Measurements from ENCODE around the gene ZNF3. TPM values are rescaled to one million over a fixed set of nuclear protein-coding genes. Genes with fewer than 3 reads are reported as not detected.

Gene ZNF3
- total RNA-seq, 1 experiment from 2014 or later = 21.3 TPM

DNA sequence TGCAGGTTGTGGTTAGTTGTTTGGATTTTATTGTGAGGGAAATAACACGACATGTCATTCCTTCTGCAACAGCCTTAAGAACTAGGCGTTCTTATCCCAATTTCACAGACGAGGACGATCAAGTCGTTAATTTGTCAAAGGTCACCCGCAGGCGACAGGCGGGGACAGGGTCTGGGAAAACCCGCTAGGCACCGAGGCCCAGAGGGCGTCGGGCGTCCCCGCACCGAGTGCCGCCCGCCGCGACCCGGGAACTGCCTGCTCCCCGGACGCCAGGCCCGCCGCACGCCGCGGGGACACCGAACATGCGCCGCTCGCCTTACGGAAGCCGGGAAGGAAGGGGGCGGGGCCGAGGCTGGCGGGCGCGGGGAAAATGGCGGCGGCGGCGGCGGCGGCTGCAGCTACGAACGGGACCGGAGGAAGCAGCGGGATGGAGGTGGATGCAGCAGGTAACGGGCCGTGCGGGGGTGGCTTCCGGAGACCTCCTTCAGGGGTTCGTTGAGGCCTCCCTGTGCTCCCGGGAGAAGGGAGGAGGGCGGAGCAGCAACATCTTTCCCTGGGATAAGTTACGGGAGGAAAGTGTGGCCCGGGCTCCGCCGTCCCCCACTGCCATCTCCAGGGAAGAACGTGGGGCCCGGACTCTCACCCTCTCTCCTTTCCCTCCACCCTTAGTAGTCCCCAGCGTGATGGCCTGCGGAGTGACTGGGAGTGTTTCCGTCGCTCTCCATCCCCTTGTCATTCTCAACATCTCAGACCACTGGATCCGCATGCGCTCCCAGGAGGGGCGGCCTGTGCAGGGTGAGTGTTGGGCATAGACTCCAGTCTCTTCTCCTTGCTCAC lies 7.3 kb upstream of the ZNF3 start, which contains the start of gene COPS6:
Gene COPS6, plus strand, starts transcription at position 349 of the 837 bp plus-strand sequence. Its CDS starts 22 bp downstream, at position 371.
- DNase-seq (ENCODE audit: low read depth) = peak; percentile 62

DNA sequence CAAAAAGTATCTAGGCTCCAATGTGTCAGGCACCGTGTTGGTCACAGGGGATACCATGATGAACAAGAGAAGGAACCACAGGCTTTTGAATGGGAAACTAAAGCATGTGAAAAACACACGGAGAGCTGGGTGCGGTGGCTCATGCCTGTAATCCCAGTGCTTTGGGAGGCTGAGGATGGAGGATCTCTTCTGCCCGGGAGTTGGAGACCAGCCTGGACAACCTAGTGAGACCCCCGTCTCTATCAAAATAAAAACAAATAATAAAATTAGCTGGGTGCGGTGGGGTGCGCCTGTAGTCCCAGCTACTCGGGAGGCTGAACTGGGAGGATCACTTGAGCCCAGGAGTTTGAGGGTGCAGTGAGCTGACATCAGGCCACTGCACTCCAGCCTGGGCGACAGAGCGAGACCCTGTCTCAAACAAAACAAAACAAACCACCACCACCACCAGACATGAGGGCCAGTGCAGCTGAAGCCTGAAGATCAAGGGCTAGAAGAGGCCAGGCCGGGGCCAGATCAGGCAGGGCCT lies 6.6 kb upstream of the ZNF3 start:
- no peak for DNase-seq (ENCODE audit: low read depth)

DNA sequence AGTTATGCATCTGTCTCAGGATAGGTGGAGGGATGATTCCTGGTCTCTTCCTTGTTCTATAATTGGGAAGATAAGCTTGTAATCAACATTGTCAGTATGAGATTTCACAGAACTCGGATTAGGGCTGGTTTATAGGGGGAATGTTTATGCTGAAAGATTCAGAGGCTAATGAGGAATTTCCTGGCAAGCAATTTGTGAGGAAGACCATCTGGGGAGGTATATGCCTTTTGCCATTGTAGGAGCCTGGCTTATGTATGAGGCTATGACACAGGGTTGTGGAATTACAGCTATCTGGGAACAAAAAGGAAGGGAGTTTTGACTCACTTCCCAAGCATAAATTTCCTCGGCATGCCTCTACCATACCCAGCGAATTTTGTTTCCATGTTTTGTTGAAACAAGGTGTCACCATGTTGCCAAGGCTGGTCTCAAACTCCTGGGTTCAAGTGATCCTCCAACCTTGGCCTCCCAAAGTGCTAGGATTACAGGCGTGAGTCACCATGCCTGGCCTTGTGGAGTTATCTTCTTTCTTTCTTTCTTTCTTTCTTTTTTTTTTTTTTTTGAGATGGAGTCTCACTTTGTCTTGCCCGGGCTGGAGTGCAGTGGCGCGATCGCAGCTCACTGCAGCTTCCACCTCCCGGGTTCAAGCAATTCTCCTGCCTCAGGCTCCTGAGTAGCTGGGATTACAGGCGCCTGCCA lies 5.7 kb upstream of the ZNF3 start:
- DNase-seq (ENCODE audit: low read depth) = peak; percentile 97

DNA sequence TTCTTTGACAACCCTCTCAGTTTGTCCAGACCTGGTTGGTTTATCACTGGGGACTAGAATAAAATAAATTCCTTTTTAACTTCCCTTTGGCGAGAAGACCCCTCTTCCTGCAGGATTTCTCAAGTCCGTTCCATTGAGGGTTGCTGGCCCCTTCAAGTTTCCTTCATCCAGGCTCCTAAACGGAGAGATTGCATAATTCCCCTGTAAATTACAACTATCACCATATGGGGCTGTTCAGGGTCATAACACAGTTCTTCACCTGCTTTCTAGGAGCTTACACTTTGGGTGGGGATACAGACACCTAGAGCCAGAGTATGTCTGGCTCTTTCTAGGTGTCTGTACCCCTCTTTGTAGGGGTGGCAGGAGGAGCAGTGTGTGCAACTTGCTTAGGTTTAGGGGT lies 4.0 kb upstream of the ZNF3 start:
- no peak for DNase-seq (ENCODE audit: low read depth)

DNA sequence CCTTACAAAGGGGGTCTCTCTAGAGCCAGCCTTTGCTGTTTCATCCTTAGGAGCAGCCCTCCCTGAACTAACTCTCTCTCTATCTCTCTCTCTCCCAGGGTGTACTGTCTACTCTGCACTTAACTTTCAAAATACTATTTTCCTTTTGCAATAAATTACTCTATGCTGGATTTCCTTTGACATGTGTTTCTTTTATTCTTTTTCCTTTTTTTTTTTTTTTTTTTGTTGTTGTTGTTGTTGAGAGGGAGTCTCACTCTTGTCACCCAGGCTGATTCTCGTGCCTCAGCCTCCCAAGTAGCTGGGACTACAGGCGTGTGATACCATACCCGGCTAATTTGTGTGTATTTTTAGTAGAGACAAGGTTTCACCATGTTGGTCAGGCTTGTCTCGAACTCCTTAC lies 1.5 kb upstream of the ZNF3 start:
- DNase-seq (ENCODE audit: low read depth) = no peak

DNA sequence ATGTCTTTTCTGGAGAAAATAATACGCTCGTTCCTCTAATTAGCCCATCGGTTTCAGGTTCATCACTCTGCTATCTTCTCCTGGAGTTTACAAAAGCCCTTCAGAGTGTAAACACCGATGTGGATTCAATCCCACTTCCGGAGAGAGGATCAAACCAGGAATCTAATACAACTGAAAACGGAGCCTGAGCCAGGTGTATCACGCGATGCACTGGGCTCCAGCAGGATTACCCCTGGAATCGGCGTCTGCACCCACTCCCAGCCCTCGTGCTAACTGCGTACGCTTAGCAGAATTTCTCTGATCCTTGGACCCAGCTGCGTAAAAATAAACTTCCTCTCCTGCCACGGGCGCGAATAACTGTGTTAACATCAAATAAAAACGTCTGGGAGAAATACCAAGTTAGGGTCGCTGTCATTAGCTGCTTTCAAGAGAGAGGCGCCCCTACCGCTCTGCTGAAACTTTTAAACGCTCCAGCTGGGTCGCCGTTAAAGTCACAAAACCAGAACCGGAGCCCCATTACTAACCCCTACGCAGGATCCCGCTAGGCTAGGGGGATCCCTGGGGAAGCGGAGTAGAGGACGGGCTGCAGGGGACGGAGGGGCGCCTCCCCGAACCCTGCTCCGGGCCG lies 502 bp downstream of the ZNF3 start:
- no peak for DNase-seq (ENCODE audit: low read depth)

DNA sequence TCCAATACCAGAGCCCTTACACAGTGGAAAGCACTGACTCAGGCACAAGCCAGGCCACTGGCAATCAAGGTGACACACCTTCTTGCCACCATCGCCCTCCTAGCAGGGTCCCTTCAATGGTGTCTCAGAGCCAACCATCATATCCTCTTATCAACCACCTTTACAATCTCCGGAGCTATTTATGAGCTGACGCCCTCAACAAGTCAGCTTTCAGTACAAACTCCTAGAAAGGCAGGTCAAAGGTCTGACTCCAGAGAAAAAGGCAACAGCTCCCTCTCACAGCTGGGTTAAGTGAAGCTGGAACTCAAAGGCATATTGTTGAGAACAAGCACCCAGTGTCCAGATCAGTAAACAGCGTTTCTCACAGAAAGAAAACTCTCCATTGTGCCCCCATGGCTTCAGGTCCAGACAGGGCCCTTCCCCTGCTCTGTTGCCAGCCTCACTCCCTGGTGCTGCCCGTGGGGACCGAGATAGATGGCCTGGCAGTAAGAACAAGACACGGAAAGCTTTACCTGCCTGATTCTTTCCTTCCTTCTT lies 2.4 kb downstream of the ZNF3 start:
- no peak for DNase-seq (ENCODE audit: low read depth)

DNA sequence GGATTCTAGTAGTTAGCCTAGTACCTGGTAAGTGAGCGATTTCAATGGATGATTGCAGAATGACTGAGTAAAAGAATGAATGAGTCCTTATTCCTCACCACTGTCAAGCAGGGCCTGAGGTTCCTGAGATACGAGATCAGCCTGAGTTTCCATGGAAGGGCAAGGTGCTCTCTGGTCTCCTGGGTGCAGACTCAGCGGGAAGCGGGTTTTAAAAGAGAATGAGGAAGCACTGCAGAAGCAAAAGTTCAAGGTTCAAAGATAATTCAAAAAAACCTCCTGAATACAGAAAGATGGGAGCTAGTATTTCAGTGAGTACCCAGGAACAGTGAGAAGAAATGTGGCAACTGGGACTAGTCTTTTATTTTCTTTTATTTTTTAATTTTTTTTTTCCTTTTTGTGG lies 4.3 kb downstream of the ZNF3 start:
- no peak for DNase-seq (ENCODE audit: low read depth)

DNA sequence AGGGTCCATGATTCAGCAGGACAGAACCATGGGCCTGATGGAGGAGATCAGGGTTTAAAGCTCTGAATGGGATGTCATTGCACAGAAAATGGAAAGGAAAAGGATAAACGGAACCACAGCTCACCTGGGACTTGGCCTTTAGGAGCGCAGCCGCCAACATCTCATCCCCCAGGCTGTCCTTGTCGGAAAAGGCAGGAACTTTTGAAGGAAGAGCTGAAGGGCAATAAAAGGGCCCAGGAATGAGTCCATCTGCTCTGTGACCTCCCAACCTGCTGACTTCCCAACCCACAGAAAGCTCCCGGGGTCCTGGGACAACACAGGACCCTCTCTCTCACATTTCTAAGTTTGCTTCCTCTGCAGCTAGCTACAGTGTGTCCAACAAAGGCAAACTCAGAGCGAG lies 6.1 kb downstream of the ZNF3 start:
- DNase-seq (ENCODE audit: low read depth) = no peak

DNA sequence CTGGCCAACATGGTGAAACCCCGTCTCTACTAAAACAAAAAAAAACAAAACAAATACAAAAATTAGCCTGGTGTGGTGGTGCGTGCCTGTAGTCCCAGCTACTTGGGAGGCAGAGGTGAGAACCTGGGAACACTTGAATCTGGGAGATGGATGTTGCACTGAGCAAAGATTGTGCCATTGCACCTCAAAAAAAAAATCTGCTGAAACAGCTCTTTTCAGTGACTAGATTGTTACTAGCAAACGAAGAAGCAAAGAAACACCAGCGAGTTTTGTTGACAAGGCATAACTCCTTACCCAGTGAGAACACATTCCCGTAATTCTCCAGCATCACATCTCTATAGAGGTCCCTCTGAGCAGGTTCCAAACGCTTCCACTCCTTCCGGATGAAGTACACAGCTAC lies 6.7 kb downstream of the ZNF3 start:
- no peak for DNase-seq (ENCODE audit: low read depth)

DNA sequence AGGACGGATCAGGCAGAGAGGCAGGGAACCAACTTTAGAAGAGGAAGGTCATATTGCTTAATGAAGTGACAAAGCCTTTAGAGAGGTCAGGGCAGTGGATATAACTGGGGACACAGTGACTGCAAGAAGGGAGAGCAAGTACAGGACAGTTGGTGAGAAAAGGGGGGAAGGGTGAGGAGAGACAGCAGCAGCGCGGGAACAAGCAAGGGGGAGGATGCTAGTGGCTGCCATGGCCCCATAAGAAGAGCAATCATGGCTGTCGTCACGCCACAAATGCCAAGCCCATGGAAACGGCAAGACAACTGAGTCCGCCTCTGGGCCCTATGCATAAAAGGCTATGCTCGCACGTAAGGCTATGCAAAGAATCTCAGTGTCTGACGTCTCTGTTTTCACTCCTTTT lies 9.1 kb downstream of the ZNF3 start:
- DNase-seq (ENCODE audit: low read depth) = no peak

DNA sequence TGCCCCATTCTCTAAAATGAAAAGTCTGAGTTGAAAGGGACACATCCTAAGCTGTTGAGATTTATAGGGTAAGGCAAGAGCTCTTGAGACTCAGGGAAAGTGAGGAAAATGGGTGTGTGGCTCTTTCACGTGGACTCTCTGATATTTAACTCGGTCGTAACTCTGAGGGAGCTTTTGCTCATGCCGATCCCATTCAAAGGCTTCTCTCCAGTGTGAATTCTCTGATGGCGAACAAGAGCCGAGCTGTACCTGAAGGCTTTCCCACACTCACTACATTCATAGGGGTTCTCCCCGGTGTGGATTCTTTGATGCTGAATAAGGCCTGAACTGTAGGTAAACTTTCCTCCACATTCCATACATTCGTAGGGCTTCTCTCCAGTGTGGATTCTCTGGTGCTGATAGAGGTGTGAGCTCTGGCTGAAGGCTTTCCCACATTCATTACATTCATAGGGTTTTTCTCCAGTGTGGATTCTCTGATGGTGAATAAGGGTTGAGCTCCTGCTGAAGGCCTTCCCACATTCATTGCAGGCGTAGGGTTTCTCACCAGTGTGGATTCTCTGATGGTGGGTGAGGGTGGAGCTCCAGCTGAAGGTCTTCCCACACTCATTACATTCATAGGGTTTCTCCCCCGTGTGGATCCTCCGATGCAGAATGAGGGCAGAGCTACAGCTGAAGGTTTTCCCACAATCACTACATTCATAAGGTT lies 10.4 kb downstream of the ZNF3 start:
- no peak for DNase-seq (ENCODE audit: low read depth)

DNA sequence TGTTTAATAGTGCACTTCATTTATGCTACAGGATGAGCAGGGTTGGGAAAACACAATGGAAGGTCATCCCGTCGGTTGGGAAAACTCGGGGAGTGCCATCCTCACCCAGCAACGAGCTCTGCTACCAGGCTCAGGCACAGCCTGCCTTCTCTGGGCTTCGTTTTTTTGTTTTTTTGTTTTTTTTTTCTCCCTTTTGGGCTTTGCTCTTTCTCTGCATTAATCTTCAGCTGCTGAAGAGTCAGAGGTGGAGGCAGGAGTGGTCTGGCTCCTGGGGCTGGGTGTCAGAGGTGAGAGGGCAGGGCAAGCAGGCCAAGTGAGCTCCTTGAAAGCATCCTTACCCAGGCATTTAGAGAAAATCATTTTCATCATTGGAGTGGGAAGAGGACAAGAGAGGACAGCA lies 11.5 kb downstream of the ZNF3 start:
- no peak for DNase-seq (ENCODE audit: low read depth)

DNA sequence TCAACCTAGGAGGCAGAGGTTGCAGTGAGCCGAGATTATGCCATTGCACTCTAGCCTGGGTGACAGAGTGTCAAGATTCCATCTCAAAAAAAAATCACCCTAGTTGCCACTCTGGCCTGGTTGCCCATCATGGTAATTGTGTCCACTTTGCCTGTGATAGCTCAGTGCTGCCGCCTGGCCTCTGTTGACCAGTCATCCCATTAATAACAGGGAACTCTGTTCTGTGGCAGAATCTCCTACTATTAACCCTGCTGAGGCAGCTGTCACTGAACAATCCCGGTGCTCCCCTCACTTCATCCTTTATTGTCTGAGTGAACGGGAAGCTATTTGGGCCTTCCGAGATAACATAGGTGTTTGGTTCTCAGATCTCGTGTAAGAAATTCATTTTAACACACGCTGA lies 14.6 kb downstream of the ZNF3 start:
- no peak for DNase-seq (ENCODE audit: low read depth)

DNA sequence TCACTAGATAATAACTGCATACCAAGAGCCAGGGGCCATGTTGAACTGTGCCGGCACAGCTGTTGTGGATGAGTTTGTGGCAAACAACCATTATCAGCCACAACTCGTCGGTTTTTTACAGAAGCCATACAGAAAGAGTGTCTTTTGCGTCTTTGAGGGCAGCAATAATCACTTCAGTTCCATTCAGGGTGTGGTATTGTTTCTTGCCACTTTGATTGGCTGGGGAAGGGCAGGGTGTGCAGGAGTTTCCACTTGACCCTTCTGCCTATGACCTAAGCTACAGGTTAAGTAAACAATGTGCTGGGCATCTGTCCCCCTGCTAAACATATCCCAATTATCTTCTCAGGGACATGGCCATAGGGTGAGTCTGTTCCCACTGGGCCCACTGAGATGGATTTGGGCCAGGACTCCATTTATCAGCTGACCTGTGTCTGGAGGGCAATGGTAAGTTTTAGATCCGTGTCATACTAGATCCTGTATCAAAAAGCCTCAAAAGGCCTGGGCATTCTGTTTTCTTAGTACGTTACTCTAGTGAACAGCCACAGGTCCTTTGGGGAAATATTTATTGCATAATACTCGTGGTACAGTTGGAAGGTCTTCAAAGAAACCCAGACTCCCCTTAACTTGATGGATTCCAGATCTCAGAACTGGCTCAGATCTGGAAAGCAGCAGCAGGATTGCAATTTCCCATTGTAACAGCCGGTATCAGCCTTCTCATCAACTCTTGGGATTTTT lies 15.9 kb downstream of the ZNF3 start:
- DNase-seq (ENCODE audit: low read depth) = no peak

DNA sequence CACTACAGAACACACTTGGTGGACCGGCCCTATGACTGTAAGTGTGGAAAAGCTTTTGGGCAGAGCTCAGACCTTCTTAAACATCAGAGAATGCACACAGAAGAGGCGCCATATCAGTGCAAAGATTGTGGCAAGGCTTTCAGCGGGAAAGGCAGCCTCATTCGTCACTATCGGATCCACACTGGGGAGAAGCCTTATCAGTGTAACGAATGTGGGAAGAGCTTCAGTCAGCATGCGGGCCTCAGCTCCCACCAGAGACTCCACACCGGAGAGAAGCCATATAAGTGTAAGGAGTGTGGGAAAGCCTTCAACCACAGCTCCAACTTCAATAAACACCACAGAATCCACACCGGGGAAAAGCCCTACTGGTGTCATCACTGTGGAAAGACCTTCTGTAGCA lies 17.4 kb downstream of the ZNF3 start:
- no peak for DNase-seq (ENCODE audit: low read depth)

DNA sequence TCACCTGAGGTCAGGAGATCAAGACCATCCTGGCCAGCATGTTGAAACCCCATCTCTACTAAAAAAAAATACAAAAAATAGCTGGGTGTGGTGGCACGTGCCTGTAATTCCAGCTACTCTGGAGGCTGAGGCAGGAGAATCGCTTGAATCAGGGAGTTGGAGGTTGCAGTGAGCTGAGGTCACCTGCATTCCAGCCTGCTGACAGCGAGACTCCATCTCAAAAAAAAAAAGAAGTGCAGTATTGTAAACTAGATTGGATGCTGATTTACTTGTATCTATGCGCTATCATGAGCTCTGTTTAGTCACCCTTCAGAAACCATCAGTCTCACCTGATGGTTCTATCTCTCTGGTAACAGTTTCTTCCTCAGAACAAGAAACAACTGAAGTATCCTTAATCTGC lies 18.1 kb downstream of the ZNF3 start:
- no peak for DNase-seq (ENCODE audit: low read depth)

DNA sequence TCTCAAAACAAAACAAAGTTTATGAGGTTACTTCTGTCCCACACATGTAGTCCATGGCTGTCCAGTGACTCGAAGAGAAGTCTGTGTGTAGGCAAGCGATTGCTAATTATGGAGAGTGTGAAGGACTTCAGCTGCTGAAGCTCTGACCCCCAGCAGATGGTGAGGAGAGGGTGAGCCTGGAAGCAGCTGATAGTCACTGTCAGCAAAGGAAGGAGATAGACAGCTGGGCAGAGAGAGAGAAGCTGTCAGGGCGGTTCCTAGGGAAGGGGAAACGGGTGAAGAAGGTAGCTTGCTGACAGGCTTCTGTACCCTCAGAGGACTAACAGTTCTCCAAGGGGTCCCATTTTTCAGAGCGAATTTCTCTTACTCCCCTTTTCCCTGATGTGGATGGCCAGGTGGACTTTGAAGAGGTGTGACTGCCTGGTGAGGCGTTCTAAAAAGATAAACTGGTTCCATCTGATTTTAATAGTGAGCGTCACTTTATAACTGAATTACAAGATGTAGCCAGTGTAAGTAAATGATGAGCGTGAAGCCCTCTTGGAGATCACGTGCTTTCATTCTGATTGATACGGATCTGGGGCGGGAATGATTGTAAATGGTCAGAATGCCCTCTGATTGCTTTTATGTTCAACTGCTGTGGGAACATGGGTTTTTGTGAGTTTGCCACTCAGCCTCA lies 19.9 kb downstream of the ZNF3 start:
- DNase-seq (ENCODE audit: low read depth) = no peak

DNA sequence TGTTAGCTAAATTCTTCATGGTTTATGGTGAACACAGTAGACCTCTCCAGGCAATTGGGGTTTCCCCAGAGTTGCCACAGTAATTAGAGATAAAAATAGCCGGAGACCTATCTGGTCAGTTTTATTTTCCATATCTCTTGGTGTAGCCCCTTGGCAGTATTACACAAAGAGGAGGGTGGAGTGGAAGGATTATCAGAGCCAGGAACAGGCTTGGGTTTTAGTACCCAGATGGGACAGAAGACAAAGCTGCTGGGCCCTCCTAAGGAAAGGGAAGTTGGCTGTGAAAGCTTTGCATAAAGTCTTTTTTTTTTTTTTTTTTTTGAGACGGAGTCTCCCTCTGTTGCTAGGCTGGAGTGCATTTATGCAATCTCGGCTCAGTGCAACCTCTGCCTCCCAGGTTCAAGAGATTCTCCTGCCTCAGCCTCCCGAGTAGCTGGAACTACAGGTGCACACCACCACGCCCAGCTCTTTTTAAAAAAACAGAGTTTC lies 22.2 kb downstream of the ZNF3 start:
- no peak for DNase-seq (ENCODE audit: low read depth)

DNA sequence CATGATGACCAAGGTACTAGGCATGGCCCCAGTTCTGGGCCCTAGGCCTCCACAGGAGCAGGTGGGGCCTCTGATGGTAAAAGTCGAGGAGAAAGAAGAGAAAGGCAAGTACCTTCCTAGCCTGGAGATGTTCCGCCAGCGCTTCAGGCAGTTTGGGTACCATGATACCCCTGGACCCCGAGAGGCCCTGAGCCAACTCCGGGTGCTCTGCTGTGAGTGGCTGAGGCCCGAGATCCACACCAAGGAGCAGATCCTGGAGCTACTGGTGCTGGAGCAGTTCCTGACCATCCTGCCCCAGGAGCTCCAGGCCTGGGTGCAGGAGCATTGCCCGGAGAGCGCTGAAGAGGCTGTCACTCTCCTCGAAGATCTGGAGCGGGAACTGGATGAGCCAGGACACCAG lies 24.5 kb downstream of the ZNF3 start:
- no peak for DNase-seq (ENCODE audit: low read depth)
